D721Med (cell line): ENCODE results near the gene KLHL26.

Source experiments
- DNase-seq: peaks from one replicate; pipeline ENCODE4 v3.0.0; 2011; ENCODE audit warnings: low spot score; ENCODE audit not compliant: insufficient read length
- FAIRE-seq: peaks from 2 replicates; lab custom pipeline; 2011; peaks lifted over from hg19 to GRCh38; lab: Jason Lieb, UNC
- TF ChIP-seq, protein P1 (sequence below): IDR thresholded peaks from 2 replicates; pipeline ENCODE4 v1.5.1; 2012; ENCODE audit warnings: mild to moderate bottlenecking, control low read depth; ENCODE audit not compliant: insufficient read depth; ENCODE audit errors: missing control alignments

The KLHL26 gene

DNA sequence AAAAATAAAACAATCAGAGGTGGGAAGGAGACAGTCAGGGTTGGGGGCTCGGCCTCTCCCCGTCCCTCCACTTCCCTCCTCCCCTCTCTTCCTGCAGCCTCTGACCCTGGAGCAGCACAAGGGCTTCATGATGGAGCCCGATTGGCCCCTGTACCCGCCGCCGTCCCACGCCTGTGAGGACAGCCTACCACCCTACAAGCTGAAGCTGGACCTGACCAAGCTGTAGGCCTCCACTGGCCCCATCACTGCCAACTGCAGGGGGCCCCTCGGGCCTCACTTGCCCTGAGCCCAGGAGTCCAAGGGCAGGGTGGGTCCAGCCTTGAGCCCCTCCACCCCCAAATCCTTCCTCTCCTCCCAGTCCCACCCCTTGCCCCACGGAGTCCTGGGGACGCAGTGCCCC, 16.5 kb upstream of the KLHL26 start:
- TF ChIP-seq, protein P1, sequence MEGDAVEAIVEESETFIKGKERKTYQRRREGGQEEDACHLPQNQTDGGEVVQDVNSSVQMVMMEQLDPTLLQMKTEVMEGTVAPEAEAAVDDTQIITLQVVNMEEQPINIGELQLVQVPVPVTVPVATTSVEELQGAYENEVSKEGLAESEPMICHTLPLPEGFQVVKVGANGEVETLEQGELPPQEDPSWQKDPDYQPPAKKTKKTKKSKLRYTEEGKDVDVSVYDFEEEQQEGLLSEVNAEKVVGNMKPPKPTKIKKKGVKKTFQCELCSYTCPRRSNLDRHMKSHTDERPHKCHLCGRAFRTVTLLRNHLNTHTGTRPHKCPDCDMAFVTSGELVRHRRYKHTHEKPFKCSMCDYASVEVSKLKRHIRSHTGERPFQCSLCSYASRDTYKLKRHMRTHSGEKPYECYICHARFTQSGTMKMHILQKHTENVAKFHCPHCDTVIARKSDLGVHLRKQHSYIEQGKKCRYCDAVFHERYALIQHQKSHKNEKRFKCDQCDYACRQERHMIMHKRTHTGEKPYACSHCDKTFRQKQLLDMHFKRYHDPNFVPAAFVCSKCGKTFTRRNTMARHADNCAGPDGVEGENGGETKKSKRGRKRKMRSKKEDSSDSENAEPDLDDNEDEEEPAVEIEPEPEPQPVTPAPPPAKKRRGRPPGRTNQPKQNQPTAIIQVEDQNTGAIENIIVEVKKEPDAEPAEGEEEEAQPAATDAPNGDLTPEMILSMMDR, result no peak
- FAIRE-seq (no peak), DNase-seq (no peak)

DNA sequence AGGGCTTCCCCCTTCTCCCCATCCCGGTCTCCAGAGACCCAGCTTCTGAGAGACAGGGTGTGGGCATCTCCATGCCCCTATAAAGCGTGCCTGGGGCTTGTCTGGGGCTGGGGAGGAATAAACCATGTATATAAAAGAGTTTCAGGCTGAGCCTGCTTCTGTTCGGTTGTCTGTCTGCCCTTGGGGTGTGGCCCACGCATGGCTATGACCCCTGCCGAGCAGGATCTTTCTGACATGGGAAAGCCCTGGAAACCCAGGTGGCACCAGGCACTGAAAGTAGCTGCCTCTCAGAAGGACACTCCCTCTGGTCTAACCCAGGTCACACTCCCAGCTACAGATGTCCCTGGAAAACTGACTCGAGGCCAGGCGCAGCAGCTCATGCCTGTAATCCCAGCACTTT, 15.9 kb upstream of the KLHL26 start:
- TF ChIP-seq, protein P1, result no peak
- FAIRE-seq (no peak), DNase-seq (no peak)

DNA sequence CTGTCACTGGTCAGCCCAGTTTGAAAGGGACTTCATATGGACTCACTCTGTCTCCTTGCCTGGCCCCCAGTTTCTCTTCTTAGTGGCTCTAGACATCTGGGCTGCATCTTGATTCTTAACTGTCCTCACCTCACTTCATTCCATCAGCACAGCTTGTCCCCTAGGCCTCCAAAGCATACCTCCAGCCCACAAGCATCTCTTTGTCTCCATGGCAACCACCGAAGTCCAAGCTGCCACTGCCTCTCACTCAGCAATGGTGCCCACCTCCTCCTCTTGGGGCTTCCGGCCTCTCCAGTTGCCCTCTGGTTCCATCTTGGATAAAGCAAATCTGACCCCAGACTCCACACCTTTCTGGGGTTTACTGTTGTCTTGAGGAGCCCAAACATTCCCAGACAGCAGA, 9.9 kb upstream of the KLHL26 start:
- no peak for FAIRE-seq
- TF ChIP-seq, protein P1, result no peak
- DNase-seq, result no peak

DNA sequence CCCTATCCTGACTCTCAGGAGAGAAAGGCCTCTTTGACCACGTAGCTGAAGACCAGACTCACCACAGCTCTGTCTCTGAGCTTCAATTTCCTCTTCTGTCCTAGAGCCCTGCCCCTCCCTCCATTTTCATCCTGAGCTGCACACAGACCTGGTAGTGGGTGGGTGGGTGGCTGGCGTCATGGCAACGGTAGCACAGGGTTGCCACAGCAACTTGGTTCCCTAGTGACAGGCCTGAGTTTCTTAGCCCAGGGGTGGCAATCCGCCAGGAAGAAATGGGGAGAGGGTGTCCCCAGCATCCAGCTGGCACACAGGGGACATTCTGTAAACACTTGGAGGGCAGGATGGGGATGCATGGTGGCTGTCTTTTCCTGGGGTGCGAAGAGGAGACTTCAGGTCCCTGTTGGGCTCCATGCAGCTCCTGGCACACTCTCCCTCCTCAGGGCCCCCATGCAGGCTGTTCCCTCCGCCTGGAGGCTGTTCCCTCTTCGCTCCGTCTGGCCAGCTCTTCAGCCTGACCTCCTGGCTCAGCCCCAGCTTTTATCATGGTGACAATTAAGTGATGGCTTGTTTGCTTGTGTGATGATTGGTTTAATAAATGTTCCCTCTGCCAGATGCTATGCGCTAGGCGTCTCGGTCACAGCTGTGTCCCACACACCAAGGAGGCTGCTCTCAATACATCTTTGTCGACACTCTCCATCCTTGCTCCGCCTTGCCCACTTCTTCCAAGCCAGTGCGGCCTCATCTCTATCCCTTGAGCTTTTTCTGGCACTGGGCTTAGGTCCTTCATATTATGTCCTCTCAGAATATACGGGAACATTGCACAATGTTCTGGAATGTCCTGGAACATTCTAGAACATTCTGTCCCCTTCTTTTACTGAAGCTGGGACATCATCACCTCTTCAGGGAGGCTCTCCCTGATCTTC, 7.4 kb upstream of the KLHL26 start:
- TF ChIP-seq, protein P1, result no peak
- FAIRE-seq (no peak), DNase-seq (no peak)

DNA sequence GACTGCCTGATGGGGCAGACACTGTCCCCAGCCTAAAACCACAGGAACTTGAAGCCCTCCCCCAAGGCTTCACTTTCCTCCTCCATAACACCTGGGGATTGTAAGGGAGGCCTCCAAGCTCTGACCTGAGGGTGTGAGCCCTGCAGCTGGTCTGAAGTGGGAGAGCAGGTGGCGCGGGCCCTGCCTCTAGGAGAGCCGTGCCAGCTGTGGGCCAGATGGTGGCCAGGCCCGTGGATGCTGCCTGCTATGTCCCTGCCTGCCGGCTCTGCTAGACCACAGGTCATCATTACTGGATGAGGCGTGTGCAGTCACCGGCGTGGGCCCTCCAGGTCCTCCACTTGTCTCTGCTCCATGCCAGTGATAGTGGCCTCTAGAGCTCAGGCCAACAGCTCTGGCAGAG, 3.5 kb upstream of the KLHL26 start:
- FAIRE-seq (no peak), DNase-seq (no peak)
- TF ChIP-seq, protein P1, result no peak

DNA sequence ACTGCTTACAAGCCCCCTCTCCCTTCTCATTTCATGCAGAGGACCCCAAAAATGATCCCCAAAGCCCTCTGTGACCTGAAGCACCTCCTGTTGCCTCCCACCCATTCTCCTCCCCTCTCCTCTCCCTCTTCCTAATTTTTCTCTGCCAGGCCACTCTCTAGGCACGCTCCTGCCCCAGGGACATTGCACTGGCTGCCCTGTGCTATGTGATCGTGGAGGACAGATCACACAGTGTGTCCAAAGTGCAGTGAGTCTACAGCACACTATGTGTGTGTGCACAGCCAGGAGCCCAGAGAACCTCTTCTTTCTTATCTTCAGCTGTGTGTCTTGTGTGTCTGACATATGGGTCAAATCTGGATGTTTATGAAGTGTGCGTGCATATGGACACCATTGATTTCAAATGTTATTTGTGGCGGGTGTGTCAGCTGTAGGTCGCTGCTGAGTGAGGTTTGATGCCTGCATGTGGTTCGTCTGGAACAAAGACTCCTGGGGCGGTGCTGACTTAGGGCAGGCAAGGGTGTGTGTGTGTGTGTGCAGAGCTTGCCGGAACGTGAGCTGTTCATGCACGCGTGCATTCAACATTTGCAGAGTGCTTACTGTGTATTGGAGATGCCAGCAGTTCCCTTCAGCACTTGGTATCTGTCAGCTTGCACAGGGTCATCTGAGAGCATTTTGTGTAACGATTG, 2.1 kb upstream of the KLHL26 start:
- TF ChIP-seq, protein P1, result no peak
- DNase-seq, result no peak
- no peak for FAIRE-seq

DNA sequence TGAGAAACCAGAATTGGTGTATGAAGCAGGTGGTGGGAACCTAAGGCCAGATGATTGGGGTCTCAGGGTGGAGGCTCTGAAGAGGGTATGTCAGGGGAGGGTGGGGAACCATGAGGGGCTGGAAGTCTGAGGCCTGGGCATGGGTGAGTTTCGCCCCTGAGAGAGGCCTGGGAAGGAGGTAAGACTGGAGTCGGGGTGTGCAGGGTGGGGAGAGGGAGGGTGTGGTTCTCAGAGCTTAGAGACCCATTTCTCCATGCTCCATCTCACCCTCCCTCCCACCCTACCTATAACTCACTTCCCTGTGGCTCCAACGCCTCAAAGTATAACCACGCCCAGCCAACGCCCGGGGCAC, 1.0 kb upstream of the KLHL26 start:
- DNase-seq, result no peak
- TF ChIP-seq, protein P1, result no peak
- no peak for FAIRE-seq
